Measurements from ENCODE around the gene BAZ2B. TPM values are rescaled to one million over a fixed set of nuclear protein-coding genes. Genes with fewer than 3 reads are reported as not detected.

BAZ2B gene
- total RNA-seq, 1 experiment from 2014 or later, result 17.2 TPM

DNA sequence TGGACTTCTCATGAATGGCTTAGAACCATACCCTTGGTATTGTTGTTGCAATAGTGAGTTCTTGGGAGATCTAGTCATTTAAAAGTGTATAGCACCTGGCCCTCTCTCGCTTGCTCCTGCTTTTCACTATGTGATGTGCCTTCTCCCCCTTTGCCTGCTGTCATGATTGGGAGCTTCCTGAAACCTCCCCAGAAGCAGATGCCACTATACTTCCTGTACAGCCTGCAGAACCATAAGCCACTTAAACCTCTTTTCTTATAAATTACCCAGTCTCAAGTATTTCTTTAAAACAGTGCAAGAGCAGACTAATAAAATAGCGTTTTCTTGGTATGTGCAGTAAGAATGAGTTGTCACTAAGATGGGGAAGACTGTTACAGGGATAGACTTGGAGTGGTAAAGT is 31.6 kb downstream of the BAZ2B start:
- DNase-seq (ENCODE audit: low spot score), result no peak

DNA sequence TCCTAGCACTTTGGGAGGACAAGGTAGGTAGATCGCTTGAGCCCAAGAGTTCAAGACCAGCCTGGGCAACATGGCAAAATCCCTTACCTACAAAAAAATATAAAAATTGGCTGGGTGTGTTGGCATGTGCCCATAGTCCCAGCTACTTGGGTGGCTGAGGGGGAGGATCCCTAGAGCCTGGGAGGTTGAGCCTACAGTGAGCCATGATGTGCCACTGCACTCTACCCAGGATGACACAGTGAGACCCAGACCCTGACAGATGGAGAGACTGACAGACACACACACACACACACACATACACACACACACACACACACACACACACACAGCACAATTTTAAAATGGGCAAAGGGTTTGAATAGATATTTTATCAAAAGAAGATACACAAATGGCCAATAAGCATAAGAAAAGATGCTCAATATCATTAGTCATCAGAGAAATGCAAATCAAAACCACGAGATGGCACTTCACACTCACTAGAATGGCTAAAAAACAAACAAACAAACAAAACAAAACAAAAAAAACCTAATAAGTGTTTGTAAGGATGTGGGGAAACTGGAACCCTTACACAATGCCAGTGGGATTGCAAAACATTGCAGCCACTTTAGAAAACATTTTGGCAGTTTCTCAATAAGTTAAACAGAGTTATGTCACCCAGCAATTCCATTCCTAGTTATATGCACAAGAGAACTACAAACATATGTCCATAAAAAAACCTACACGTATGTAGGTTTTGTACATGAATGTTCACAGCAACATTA is 42.3 kb downstream of the BAZ2B start:
- peak; percentile 25 for DNase-seq (ENCODE audit: low spot score)

GRCh38 chr2:159573294-159573693 is 43.1 kb downstream of the BAZ2B start:
- no peak for DNase-seq (ENCODE audit: low spot score)

DNA sequence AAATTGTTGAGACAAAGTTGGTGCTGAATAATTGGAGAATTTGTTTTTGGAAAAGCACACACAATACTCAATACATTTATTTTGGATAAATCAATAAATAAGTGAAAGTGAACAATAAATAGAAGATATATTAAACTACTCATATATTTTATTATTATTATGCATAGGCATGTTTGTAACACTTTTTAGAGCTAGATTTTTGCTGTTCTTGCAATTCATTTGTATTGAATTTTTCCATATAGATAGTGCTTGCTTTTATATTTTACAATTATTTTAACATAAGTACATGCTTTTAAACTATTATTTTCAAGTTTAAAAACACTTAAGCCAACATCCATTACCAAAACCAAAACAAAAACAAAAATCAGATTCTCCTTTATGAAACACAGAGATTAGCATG is 43.9 kb downstream of the BAZ2B start:
- no peak for DNase-seq (ENCODE audit: low spot score)

- DNase-seq (ENCODE audit: low spot score), result no peak
These were observed 44.6 kb downstream of the BAZ2B start for GRCh38 chr2:159571540-159572260.

GRCh38 chr2:159564081-159564480 is 52.3 kb downstream of the BAZ2B start:
- DNase-seq (ENCODE audit: low spot score), result no peak

GRCh38 chr2:159562248-159562647 is 54.1 kb downstream of the BAZ2B start:
- no peak for DNase-seq (ENCODE audit: low spot score)

DNA sequence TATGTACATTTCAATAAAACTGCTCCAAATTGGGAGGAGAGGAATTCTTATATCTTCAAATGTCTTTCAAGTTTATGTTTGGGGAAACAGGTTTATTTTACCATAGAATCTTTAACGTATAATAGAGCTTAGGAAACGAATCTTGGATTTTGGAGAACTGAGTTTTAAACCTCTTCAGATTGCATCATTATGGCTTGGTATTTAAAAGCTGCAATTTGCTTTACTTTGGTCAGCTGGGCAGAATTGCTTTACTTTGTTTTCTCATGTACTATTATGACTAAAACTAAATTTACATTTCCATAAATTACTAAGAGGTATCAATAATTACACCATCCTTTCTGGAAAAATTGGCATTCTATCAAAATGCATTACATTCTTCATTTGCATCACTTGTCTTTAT is 54.6 kb downstream of the BAZ2B start:
- DNase-seq (ENCODE audit: low spot score), result no peak

GRCh38 chr2:159561242-159561641 is 55.1 kb downstream of the BAZ2B start:
- DNase-seq (ENCODE audit: low spot score), result no peak

- no peak for DNase-seq (ENCODE audit: low spot score)
These were observed 57.3 kb downstream of the BAZ2B start for GRCh38 chr2:159559034-159559433.

GRCh38 chr2:159558479-159558878 is 57.9 kb downstream of the BAZ2B start:
- no peak for DNase-seq (ENCODE audit: low spot score)

GRCh38 chr2:159557437-159558034 is 58.8 kb downstream of the BAZ2B start:
- DNase-seq (ENCODE audit: low spot score), result no peak

DNA sequence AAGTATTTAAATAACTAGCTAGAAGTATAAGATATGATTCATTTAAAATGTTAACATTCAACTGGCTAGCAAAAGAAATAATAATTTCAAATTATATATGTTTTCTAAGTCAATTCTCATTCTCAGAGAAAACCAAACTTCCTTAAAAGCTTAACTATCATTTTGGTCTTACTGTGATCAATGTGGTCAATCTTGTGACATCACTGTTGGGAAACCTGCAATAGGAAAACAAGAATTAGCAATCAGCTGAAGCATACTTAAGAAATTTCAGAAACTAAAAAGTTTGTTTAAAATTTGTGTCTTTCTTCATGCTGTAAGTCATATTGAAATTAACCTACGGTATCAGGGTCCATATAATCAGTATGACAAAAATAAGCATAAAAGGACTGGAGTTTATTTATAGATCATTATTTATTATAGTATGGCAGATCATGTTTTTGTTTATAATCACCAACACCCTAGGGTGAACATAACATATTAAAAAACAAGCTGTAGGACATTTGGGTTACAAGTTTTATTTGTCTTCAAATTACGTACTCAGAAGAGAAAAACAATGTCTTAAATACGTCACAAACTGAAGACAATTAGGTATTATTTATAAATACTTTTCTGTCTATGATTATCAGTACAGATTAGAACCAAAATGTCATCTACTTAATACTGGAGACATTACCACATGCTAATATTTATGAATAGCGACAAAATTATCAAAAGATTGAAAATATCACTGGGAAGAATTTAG is 60.5 kb downstream of the BAZ2B start:
- DNase-seq (ENCODE audit: low spot score), result no peak

DNA sequence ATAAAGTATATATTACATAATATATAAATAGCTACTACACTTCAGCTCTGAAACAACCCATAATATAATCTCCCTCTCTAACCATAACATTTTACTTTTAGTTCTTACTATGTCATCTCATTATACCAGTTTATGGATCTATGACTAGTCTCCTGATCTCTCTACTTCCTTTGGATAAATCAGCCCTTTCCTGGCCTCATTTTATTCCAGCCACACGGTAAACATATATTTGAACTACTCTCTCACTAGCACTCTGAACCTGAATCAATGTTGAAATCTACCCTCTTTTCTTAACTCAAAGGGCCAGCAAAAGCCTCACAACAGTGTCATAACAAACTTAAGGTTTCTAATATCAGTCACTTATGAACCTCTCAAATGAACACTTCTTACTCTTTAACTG is 62.6 kb downstream of the BAZ2B start:
- no peak for DNase-seq (ENCODE audit: low spot score)

- no peak for DNase-seq (ENCODE audit: low spot score)
These were observed 64.5 kb downstream of the BAZ2B start for GRCh38 chr2:159551806-159552205.

DNA sequence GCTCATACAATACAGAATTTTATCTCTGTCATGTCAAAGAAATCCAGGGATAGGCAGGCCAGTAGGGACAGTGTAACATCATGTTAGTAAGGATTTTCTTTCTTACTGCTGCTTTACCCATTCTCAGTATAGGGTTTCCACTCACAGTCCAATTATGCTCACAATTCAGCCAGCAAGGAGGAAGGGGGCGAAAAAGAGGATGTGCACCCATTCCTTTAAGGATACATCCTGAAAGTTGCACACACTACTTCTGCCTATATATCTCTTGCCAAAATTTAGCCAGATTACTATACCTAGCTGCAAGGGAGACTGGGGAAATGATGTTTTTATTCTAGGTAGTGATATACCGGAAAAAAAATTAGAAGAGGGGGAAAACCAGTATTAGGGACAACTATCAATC is 66.1 kb downstream of the BAZ2B start:
- no peak for DNase-seq (ENCODE audit: low spot score)

- DNase-seq (ENCODE audit: low spot score), result no peak
These were observed 67.1 kb downstream of the BAZ2B start for GRCh38 chr2:159549234-159549633.

- no peak for DNase-seq (ENCODE audit: low spot score)
These were observed 69.5 kb downstream of the BAZ2B start for GRCh38 chr2:159546716-159547430.

- DNase-seq (ENCODE audit: low spot score), result no peak
These were observed 70.3 kb downstream of the BAZ2B start for GRCh38 chr2:159546039-159546438.

GRCh38 chr2:159545085-159545484 is 71.3 kb downstream of the BAZ2B start:
- no peak for DNase-seq (ENCODE audit: low spot score)

- no peak for DNase-seq (ENCODE audit: low spot score)
These were observed 74.2 kb downstream of the BAZ2B start for GRCh38 chr2:159542101-159542500.

DNA sequence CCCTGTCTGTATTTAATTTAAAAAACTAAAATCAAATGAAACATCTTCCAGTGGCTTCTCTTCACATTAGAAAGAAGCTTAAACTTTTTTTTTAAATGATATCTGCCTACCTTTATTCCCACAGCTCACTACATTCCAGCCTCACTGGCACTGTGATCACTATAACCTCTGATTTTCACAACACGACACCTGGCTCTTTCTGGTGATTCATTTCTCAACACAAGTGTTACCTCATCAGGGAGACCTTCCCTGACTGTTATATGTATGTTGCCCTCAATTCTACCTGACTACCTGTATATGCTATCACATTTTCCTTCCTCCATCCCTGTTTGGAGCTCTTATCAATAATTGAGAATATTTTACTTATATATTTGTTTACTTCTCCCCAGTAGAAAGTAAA is 76.6 kb downstream of the BAZ2B start:
- no peak for DNase-seq (ENCODE audit: low spot score)
